ENCODE measurements around the gene EHD4. TPM values are rescaled to one million over a fixed set of nuclear protein-coding genes. Genes with fewer than 3 reads are reported as not detected.

Gene EHD4
- total and polyA plus RNA-seq, 9 of the 15 experiments (the other 6 are each of a cell fraction or from before 2014, with no cell fraction given): 0.89 to 10.3 (median 6.4) TPM

DNA sequence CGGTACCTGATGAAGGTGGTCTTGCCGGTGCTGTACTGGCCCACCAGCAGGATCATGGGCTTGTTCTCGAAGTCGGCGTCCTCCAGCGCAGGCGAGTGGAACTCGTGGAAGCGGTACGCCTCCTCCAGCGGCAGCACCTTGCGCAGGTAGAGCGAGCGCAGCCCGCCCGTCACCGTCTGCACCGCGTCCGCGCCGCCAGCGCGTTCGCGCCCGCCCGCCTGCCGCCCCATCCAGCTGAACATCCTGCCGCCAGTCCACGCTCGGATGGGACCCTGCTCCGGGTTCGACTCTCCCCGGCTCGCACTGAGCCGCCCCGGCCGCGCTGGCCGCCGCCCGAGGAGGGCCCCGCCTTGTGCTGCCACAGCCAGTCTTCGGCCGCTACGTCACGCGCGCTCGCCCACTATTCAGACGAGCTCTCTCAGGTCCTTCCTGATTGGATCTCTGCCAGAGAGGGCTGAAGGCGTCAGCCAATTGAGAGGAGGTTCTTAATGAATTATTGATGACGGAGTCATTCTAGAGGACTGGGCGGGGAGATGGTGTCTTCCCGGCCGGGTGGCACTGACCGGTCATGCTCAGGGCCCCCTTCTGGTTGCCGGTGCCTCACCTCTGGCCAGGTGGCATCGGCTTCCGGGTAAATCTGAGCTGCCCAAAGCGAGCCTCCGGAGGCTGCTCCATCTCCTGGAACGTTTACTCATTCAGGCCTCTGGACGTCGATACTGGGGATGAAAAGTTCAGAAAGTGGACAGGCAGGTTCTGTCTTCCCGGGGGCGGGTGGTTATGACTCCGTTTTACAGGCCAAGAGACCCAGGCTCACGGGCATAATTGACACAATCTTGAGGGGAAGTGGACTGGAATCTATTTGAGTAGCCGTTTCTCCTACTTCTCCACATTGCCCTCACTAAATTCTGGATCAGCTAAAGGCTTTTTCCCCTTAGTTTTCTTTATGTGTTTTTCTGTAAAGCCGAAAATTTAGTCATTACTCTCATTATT lies at the start of gene EHD4 (continued):
- no peak for TF ChIP-seq ZNF609 (CRISPR knock-in tag; IDR thresholded peaks at IDR 0.05; ENCODE audit: borderline replicate concordance)
- no peak for TF ChIP-seq ZNF239 (CRISPR knock-in tag; IDR thresholded peaks at IDR 0.05)
- TF ChIP-seq, protein P1, sequence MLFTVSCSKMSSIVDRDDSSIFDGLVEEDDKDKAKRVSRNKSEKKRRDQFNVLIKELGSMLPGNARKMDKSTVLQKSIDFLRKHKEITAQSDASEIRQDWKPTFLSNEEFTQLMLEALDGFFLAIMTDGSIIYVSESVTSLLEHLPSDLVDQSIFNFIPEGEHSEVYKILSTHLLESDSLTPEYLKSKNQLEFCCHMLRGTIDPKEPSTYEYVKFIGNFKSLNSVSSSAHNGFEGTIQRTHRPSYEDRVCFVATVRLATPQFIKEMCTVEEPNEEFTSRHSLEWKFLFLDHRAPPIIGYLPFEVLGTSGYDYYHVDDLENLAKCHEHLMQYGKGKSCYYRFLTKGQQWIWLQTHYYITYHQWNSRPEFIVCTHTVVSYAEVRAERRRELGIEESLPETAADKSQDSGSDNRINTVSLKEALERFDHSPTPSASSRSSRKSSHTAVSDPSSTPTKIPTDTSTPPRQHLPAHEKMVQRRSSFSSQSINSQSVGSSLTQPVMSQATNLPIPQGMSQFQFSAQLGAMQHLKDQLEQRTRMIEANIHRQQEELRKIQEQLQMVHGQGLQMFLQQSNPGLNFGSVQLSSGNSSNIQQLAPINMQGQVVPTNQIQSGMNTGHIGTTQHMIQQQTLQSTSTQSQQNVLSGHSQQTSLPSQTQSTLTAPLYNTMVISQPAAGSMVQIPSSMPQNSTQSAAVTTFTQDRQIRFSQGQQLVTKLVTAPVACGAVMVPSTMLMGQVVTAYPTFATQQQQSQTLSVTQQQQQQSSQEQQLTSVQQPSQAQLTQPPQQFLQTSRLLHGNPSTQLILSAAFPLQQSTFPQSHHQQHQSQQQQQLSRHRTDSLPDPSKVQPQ (CRISPR knock-in tag; IDR thresholded peaks at IDR 0.05; ENCODE audit: borderline replicate concordance): no peak
- no peak for TF ChIP-seq EZH2 (IDR thresholded peaks at IDR 0.05; ENCODE audit: borderline replicate concordance, low read depth, low read length)
- TF ChIP-seq ELK3 (CRISPR knock-in tag; IDR thresholded peaks at IDR 0.05): no peak
- TF ChIP-seq, protein P2, sequence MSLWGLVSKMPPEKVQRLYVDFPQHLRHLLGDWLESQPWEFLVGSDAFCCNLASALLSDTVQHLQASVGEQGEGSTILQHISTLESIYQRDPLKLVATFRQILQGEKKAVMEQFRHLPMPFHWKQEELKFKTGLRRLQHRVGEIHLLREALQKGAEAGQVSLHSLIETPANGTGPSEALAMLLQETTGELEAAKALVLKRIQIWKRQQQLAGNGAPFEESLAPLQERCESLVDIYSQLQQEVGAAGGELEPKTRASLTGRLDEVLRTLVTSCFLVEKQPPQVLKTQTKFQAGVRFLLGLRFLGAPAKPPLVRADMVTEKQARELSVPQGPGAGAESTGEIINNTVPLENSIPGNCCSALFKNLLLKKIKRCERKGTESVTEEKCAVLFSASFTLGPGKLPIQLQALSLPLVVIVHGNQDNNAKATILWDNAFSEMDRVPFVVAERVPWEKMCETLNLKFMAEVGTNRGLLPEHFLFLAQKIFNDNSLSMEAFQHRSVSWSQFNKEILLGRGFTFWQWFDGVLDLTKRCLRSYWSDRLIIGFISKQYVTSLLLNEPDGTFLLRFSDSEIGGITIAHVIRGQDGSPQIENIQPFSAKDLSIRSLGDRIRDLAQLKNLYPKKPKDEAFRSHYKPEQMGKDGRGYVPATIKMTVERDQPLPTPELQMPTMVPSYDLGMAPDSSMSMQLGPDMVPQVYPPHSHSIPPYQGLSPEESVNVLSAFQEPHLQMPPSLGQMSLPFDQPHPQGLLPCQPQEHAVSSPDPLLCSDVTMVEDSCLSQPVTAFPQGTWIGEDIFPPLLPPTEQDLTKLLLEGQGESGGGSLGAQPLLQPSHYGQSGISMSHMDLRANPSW (CRISPR knock-in tag; IDR thresholded peaks at IDR 0.05): no peak

Measured in K562 (cell line).